Adipocyte (in vitro differentiated cells): ENCODE measurements around the gene ZSCAN5B.
"Not testable (repeated sequence)": the region's sequence is repeated elsewhere in the genome, so short reads cannot be mapped to it uniquely, and the experiment has no call there.

Experiments
- DNase-seq: peaks from one replicate; pipeline ENCODE4 v3.0.0-alpha.2; 2015; ENCODE audit warnings: low read depth
- H3K27me3 ChIP-seq: replicated peaks from 2 replicates; pipeline ENCODE4 v1.7.0; 2013; ENCODE audit warnings: mild to moderate bottlenecking, low read length, moderate library complexity; ENCODE audit not compliant: control insufficient read depth, insufficient read depth
- H3K36me3 ChIP-seq: 2 replicates; pipeline ENCODE4 v1.7.0; 2013; ENCODE audit warnings: low read length, mild to moderate bottlenecking, moderate library complexity; ENCODE audit not compliant: control insufficient read depth, insufficient read depth, severe bottlenecking
- H3K4me1 ChIP-seq: 2 replicates; pipeline ENCODE4 v1.7.0; 2013; ENCODE audit warnings: mild to moderate bottlenecking, low read length, moderate library complexity; ENCODE audit not compliant: control insufficient read depth, insufficient read depth
- H3K4me3 ChIP-seq: 2 replicates; pipeline ENCODE4 v1.7.0; 2013; ENCODE audit warnings: mild to moderate bottlenecking, low read length, moderate library complexity
- H3K9ac ChIP-seq: 2 replicates; pipeline ENCODE4 v1.7.0; 2013; ENCODE audit warnings: mild to moderate bottlenecking, low read length, moderate library complexity
- H3K9me3 ChIP-seq: 2 replicates; pipeline ENCODE4 v1.7.0; 2013; ENCODE audit warnings: mild to moderate bottlenecking, low read length, moderate library complexity; ENCODE audit not compliant: control insufficient read depth

Gene ZSCAN5B

DNA sequence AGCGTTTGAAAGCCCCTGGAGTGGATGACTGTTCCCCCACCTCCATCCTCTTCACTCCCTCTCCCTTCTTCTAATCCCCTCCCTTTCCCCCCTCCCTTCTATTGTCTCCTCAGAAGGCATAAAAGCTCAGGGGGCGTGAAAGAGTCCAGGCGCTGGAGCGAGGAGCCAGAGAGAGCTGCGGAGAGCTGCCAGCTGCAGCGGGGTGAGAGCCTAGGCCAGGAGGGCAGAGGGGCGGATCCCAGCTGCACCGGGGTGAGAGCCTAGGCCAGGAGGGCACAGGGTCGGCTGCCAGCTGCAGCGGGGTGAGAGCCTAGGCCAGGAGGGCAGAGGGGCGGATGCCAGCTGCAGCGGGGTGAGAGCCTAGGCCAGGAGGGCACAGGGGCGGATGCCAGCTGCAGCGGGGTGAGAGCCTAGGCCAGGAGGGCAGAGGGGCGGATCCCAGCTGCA, 21.7 kb downstream of the ZSCAN5B start, which contains the start of gene GALP:
TSS of gene GALP (plus strand) at position 148 of the 447 bp plus-strand sequence. CDS start 1,101 bp downstream, outside the sequence.
- not testable (repeated sequence) for H3K36me3 ChIP-seq, DNase-seq, H3K4me3 ChIP-seq, H3K4me1 ChIP-seq, H3K9me3 ChIP-seq, H3K9ac ChIP-seq
- H3K27me3 ChIP-seq, result peaks cover 44% of the 10 kb centered on the region

DNA sequence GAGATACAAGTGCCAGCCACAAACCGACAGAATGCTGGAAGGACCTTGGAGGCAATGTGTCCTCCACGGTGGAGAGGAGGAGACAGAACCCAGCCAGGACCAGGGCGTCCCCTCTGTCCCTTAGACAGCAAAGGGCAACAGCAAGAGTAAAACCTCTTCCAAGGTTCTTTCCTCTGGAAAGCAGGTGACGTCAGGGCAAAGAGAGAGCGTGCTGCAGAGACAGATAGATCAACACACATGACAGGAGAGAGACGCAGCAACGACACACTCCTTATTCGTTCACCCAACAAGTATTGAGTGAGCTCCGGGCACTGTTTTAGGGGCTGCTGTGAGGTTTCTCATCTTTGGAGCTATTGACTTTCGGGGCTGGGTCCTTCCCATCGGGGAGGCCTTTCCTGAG, 23.0 kb downstream of the ZSCAN5B start:
- Histone ChIP-seq H3K4me3 (no peak overlapping the region), H3K36me3 (no peaks in the 10 kb centered on the region), H3K9ac (no peak overlapping the region), H3K9me3 (no peaks in the 10 kb centered on the region), H3K27me3 (peaks cover 39% of the 10 kb centered on the region), H3K4me1 (no peaks in the 10 kb centered on the region)
- no peak for DNase-seq

DNA sequence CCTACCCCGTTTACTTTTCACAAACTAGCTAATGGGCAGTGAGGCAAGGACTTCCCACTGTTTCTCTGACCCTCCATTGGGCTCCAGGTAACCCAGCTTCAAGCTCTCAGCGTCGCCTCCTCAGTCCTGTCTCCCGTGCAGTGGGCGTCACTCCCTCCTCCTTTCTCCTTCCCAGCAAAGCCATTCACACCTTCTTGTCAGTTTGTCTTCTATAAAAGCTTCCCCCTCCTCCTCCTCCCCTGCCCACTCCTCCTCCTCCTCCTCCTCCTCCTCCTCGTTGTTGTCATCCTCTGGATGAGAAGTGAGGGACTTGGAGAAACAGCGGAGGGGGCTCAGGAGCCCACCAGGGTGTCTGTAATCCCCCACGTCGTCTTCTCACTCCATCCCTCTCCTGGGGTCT, 23.5 kb downstream of the ZSCAN5B start:
- no peak for DNase-seq
- H3K9me3 ChIP-seq, result no peaks in the 10 kb centered on the region
- H3K9ac ChIP-seq, result no peak overlapping the region
- H3K4me3 ChIP-seq, result no peak overlapping the region
- H3K36me3 ChIP-seq, result no peaks in the 10 kb centered on the region
- H3K27me3 ChIP-seq, result peaks cover 39% of the 10 kb centered on the region
- H3K4me1 ChIP-seq, result no peaks in the 10 kb centered on the region

DNA sequence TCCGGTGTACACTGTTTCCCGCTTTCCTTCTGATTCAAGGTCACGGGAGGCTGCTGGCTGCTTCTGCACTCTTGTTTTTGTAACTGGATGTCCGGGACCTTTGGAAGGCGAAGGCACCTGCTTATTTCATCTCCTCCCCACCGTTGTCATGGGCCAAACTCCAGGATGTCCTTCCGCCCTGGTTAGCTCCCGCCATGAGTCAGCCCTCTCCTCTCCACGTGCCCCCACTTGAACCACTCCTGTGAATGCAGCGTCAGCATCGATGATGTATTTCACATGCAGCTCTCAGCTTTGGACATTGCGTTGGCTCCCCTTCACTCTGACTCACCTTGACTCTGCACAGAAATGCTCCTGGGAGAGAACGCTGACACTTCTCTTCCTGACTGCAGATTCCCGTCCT, 27.3 kb downstream of the ZSCAN5B start:
- Histone ChIP-seq H3K4me1 (no peaks in the 10 kb centered on the region), H3K27me3 (peaks cover 24% of the 10 kb centered on the region), H3K36me3 (no peaks in the 10 kb centered on the region), H3K9ac (no peak overlapping the region), H3K4me3 (no peak overlapping the region), H3K9me3 (no peaks in the 10 kb centered on the region)
- no peak for DNase-seq

DNA sequence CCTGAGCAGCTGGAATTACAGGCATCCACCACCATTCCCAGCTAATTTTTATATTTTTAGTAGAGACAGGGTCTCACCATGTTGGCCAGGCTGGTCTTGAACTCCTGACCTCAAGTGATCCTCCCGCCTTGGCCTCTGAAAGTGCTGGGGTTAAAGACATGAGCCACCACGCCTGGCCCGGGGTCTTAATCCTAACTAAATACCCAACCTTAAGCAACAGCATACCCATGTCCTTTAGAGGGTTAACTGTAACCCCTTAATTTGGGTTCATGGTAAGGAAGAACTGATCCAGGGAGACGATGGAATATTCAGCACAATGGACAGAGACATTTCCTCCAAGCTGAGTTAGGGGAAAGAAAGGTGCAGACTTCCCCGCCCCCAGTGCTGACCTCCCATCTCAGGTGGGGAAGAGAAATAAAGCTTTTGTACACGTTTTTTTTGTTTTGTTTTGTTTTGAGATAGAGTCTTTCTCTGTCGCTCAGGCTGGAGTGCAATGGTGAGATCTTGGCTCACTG, 30.5 kb downstream of the ZSCAN5B start:
- no peak overlapping the region for H3K4me3 ChIP-seq
- peaks cover 3% of the 10 kb centered on the region for H3K27me3 ChIP-seq
- no peaks in the 10 kb centered on the region for H3K9me3 ChIP-seq
- H3K4me1 ChIP-seq, result no peaks in the 10 kb centered on the region
- H3K36me3 ChIP-seq, result no peaks in the 10 kb centered on the region
- H3K9ac ChIP-seq, result no peak overlapping the region
- DNase-seq, result peak; percentile 36

DNA sequence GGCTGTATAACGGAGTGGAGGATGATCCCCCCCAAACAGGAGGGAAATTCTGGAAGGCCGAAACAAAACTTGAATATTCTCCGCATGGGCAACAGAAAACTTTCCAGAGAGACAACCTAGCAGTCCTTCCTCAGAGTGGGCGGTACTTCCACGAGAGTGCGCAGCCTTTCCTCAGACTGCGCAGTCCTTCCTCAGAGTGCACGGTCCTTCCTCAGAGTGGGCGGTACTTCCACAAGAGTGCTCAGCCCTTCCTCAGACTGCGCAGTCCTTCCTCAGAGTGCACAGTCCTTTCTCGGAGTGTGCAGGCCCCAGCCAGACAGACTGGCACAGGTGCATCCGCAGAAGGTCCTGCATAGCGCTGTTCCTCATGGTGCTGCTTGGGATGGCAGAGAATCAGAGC, 34.5 kb downstream of the ZSCAN5B start:
- DNase-seq, result no peak
- Histone ChIP-seq H3K4me1 (no peaks in the 10 kb centered on the region), H3K36me3 (peaks cover 22% of the 10 kb centered on the region)

DNA sequence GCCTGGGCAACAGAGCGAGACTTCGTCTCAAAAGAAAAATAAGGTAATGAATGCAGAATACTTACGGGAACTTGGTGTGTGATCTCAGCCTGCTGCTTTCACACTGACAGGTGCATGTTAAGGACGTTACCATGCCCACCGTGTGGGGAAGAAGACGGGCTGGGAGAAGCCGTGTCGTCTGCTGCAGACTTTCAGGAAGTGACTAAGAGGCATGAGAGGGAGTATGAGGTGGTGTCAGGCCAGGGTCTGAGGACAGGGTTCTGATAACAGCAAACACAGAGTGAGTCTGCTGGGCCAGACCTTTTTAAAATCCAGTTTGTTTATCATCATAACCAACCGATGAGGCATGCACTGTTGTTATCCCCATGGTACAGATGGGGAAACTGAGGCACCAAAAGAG, 35.3 kb downstream of the ZSCAN5B start:
- no peaks in the 10 kb centered on the region for H3K9me3 ChIP-seq
- peaks cover 22% of the 10 kb centered on the region for H3K36me3 ChIP-seq
- H3K27me3 ChIP-seq, result no peaks in the 10 kb centered on the region
- H3K9ac ChIP-seq, result no peak overlapping the region
- no peak overlapping the region for H3K4me3 ChIP-seq
- DNase-seq, result no peak
- H3K4me1 ChIP-seq, result no peaks in the 10 kb centered on the region

More for the DNA sequence above, 34.5 kb downstream of the ZSCAN5B start:
- Histone ChIP-seq H3K27me3 (no peaks in the 10 kb centered on the region), H3K9ac (no peak overlapping the region), H3K4me3 (no peak overlapping the region), H3K9me3 (no peaks in the 10 kb centered on the region)

DNA sequence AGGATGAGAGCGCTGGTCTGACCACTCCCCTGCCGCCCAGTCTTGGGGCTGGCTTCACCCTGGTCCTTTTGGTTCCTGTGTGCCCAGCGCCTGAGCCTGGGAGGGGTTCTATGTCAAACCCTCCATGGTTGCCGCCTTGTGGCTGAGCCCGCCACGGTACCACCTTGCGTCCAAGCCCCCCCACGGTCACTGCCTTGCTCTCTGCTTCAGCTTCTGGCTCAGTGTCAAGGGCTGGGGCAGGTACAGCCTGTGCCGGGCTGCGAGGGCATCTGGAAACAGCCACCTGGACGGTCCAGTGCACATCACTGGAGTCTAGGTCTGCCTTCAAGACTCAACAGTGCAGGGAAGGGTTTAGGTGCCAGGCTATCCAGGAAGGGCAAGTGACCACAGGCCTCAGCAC, 36.0 kb downstream of the ZSCAN5B start:
- H3K4me1 ChIP-seq, result no peaks in the 10 kb centered on the region

DNA sequence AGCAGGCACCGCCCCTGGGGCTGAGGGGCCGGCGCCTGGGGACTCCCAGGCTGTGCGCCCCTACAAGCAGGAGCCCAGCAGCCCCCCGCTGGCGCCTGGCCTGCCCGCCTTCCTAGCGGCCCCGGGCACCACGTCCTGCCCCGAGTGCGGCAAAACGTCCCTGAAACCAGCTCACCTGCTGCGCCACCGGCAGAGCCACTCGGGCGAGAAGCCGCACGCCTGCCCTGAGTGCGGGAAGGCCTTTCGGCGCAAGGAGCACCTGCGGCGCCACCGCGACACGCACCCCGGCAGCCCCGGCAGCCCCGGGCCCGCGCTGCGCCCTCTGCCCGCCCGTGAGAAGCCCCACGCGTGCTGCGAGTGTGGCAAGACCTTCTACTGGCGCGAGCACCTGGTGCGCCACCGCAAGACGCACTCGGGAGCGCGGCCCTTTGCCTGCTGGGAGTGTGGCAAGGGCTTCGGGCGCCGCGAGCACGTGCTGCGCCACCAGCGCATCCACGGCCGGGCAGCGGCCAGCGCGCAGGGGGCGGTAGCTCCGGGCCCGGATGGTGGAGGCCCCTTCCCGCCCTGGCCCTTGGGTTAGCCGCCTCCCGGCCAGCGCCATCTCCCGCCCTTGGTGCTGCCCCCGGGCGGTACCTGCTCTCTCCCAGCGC, 37.8 kb downstream of the ZSCAN5B start:
- no peak for DNase-seq
- Histone ChIP-seq H3K27me3 (no peaks in the 10 kb centered on the region), H3K4me3 (no peak overlapping the region), H3K36me3 (peaks cover 36% of the 10 kb centered on the region), H3K9me3 (no peaks in the 10 kb centered on the region), H3K4me1 (no peaks in the 10 kb centered on the region), H3K9ac (no peak overlapping the region)

More for the DNA sequence above, 36.0 kb downstream of the ZSCAN5B start:
- H3K4me3 ChIP-seq, result no peak overlapping the region
- peaks cover 22% of the 10 kb centered on the region for H3K36me3 ChIP-seq
- H3K9me3 ChIP-seq, result no peaks in the 10 kb centered on the region
- no peak for DNase-seq
- H3K27me3 ChIP-seq, result no peaks in the 10 kb centered on the region
- no peak overlapping the region for H3K9ac ChIP-seq

DNA sequence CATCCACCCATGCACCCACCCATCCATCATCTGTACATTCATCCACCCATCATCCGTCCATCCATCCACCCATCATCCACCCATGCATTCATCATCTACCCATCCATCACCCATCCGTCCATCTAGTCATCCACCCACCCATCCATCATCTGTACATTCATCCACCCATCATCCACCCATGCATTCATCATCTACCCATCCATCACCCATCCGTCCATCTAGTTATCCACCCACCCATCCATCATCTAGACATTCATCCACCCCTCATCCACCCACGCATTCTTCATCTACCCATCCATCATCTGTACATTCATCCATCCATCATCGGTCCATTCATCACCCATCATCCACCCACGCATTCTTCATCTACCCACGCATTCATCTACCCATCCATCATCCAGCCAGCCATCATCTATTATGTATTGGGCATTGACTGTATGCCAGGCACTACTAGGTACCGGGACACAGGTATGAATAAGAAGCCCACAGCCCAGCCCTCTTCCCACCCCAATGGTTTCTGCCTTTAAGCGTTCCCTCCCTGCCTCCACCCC, 38.5 kb downstream of the ZSCAN5B start:
- H3K36me3 ChIP-seq, result peaks cover 39% of the 10 kb centered on the region
- H3K4me3 ChIP-seq, result no peak overlapping the region

DNA sequence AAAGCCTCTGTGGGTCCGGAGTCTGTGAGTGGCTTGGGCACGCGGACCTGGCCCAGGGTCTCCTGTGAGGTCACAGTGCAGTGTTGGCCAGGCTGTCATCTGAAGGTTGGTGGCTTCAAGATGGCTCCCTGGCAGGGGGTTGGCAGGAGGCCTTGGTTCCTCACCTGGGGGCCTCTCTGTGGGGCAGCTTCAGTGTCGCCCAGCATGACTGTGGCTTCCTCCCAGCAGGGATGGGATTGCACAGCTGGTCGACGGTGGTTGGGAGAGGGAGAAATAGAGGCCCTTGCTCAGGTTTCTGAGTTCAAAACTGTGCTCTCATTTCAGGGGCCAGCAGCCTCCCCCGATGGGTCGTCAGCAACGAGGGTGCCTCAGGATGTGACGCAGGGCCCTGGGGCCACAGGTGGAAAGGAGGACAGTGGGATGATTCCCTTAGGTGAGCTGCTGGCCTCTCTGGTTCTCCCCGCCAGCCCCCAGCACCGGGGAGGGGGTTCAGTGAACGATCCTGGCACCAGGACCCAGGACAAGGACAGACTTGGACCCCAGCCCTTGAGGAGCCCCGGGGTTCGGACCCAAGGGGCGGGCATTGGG, 39.3 kb downstream of the ZSCAN5B start:
- no peak overlapping the region for H3K4me3 ChIP-seq
- H3K9ac ChIP-seq, result no peak overlapping the region
- no peaks in the 10 kb centered on the region for H3K27me3 ChIP-seq
- H3K4me1 ChIP-seq, result no peaks in the 10 kb centered on the region
- H3K36me3 ChIP-seq, result peaks cover 39% of the 10 kb centered on the region
- DNase-seq, result no peak
- no peaks in the 10 kb centered on the region for H3K9me3 ChIP-seq

More for the DNA sequence above, 38.5 kb downstream of the ZSCAN5B start:
- Histone ChIP-seq H3K4me1 (no peaks in the 10 kb centered on the region), H3K9ac (no peak overlapping the region), H3K27me3 (no peaks in the 10 kb centered on the region), H3K9me3 (no peaks in the 10 kb centered on the region)
- DNase-seq, result no peak
